Stomach smooth muscle (tissue), 2 donors: ENCODE data around the gene FPGT.
"Not testable (repeated sequence)": the region's sequence is repeated elsewhere in the genome, so short reads cannot be mapped to it uniquely, and the experiment has no call there.

Experiments used
- H3K27ac ChIP-seq: one replicate; pipeline ENCODE4 v1.7.0; 2013; ENCODE audit warnings: mild to moderate bottlenecking, low read length, inconsistent platforms
- H3K27me3 ChIP-seq, 2 donors: one replicate each; pipeline ENCODE4 v1.7.0; 2013; ENCODE audit warnings: low read length in 2 of 2; ENCODE audit not compliant: insufficient read depth in 2 of 2, control insufficient read depth in 1 of 2
- H3K36me3 ChIP-seq, 2 donors: one replicate each; pipeline ENCODE4 v1.7.0; 2013; ENCODE audit warnings: low read length in 2 of 2; ENCODE audit not compliant: control insufficient read depth in 2 of 2, insufficient read depth in 2 of 2
- H3K4me1 ChIP-seq: one replicate; pipeline ENCODE4 v1.7.0; 2013; ENCODE audit warnings: low read length; ENCODE audit not compliant: control insufficient read depth, insufficient read depth
- H3K4me3 ChIP-seq, 2 donors: one replicate each; pipeline ENCODE4 v1.7.0; 2013; ENCODE audit warnings: low read length in 2 of 2
- H3K9ac ChIP-seq, 2 donors: one replicate each; pipeline ENCODE4 v1.7.0; 2013; ENCODE audit warnings: low read length in 2 of 2, mild to moderate bottlenecking in 1 of 2
- H3K9me3 ChIP-seq, 2 donors: one replicate each; pipeline ENCODE4 v1.7.0; 2013; ENCODE audit warnings: low read length in 2 of 2; ENCODE audit not compliant: control insufficient read depth in 2 of 2
- donor health status: healthy.
- donor health status: Pancreatic carcinoma.

Gene FPGT

GRCh38 chr1:74197657-74198552, at the start of gene FPGT, which contains the start of gene LRRIQ3:
Gene FPGT (plus strand): TSS chr1:74198242. CDS start chr1:74198279, 37 bp downstream.
Gene LRRIQ3 (minus strand): TSS chr1:74198176. CDS start chr1:74183684, 14,492 bp downstream.
- Histone ChIP-seq H3K4me1 (no peaks in the 10 kb centered on the region), H3K9ac (peak within 1 kb of the TSS; percentile 60 to 92), H3K36me3 (no peaks in the 10 kb centered on the region), H3K4me3 (peak within 1 kb of the TSS; percentile 61 to 92), H3K9me3 (no peaks in the 10 kb centered on the region), H3K27ac (peak within 1 kb of the TSS; percentile 68), H3K27me3 (no peaks in the 10 kb centered on the region)

DNA sequence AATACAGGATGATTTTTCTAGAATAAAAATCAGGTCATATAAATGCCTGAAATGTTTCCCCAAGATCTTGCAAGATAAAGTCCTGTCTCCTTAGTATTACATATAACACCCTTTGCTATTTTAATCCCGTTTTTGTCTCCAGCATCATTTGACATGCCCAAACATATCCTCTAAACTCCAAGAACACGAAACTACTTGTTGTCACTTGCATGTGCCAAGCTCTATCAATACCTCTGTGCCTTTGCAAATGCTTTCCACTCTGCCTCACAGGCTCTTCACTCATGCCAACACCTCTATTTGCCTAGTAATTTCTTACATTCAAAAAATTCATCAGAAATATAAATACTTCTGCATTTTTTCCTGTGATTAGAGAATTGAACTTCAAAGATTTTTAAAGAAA, 38.0 kb upstream of the FPGT start:
- no peak overlapping the region for H3K4me3 ChIP-seq
- H3K9me3 ChIP-seq: no peaks in the 10 kb centered on the region
- no peaks in the 10 kb centered on the region for H3K36me3 ChIP-seq
- H3K9ac ChIP-seq: no peak overlapping the region
- no peaks in the 10 kb centered on the region for H3K27me3 ChIP-seq
- no peak overlapping the region for H3K27ac ChIP-seq
- no peaks in the 10 kb centered on the region for H3K4me1 ChIP-seq

DNA sequence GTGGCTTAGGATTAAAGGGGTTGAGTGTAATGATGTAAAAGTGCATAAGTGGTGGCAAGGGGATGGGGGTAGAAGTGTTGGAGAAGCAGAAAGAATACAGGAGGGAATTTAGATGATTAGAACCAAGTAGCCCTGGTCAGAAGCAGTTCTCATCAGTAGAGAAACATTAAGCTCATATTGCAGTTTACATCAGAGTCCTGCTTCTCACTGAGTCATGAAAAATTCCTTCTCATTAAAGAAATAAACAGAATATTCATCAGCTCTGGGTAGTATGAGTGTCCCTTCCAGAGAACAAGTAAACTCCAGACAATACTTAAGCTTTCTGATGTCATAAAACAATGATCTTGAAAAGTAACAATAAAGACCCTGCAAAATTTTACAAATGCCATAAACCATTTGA, 36.5 kb upstream of the FPGT start:
- H3K9me3 ChIP-seq: no peaks in the 10 kb centered on the region

GRCh38 chr1:74162333-74162732, 35.7 kb upstream of the FPGT start:
- Histone ChIP-seq H3K9me3 (no peaks in the 10 kb centered on the region), H3K36me3 (no peaks in the 10 kb centered on the region), H3K27me3 (no peaks in the 10 kb centered on the region), H3K27ac (no peak overlapping the region), H3K9ac (no peak overlapping the region), H3K4me3 (no peak overlapping the region), H3K4me1 (no peaks in the 10 kb centered on the region)

More for the DNA sequence above, 36.5 kb upstream of the FPGT start:
- Histone ChIP-seq H3K4me3 (no peak overlapping the region), H3K27me3 (no peaks in the 10 kb centered on the region), H3K9ac (no peak overlapping the region), H3K4me1 (no peaks in the 10 kb centered on the region), H3K36me3 (no peaks in the 10 kb centered on the region), H3K27ac (no peak overlapping the region)

- not testable (repeated sequence) for H3K36me3 ChIP-seq, H3K4me3 ChIP-seq, H3K9ac ChIP-seq, H3K9me3 ChIP-seq, H3K27ac ChIP-seq, H3K27me3 ChIP-seq, H3K4me1 ChIP-seq
These were observed 23.6 kb upstream of the FPGT start for GRCh38 chr1:74174423-74174822.

GRCh38 chr1:74180490-74180889, 17.6 kb upstream of the FPGT start:
- H3K36me3 ChIP-seq: no peaks in the 10 kb centered on the region
- H3K9ac ChIP-seq: no peak overlapping the region
- H3K27ac ChIP-seq: no peak overlapping the region
- no peak overlapping the region for H3K4me3 ChIP-seq
- no peaks in the 10 kb centered on the region for H3K9me3 ChIP-seq
- no peaks in the 10 kb centered on the region for H3K4me1 ChIP-seq
- H3K27me3 ChIP-seq: no peaks in the 10 kb centered on the region

- no peak overlapping the region for H3K27ac ChIP-seq
- H3K4me1 ChIP-seq: no peaks in the 10 kb centered on the region
- no peaks in the 10 kb centered on the region for H3K36me3 ChIP-seq
- H3K9me3 ChIP-seq: no peaks in the 10 kb centered on the region
- H3K27me3 ChIP-seq: no peaks in the 10 kb centered on the region
- no peak overlapping the region for H3K9ac ChIP-seq
- H3K4me3 ChIP-seq: no peak overlapping the region
These were observed 4.1 kb upstream of the FPGT start for GRCh38 chr1:74193908-74194307.

- Histone ChIP-seq H3K36me3 (no peaks in the 10 kb centered on the region), H3K27ac (no peak overlapping the region), H3K9ac (no peak overlapping the region), H3K4me1 (no peaks in the 10 kb centered on the region), H3K9me3 (no peaks in the 10 kb centered on the region), H3K27me3 (no peaks in the 10 kb centered on the region), H3K4me3 (no peak overlapping the region)
These were observed 2.7 kb upstream of the FPGT start for GRCh38 chr1:74195339-74195738.

DNA sequence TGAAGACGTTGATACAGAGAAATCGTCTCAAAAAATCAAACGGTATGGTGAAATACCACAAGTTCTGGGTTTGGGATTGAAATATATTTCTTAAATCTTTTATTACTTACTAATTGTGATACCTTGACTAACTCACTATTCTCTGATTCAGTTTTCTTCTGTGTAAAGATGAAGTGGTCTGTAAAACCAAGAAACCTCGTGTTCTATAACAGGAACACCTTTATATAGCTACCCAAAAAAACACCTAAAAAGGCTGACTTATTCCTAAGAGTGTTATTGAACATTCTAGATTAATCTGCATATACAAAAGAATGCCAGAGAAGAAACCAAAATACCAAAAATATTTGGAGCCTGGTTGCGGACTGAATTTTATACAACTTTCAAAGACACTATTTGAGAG, 787 bp upstream of the FPGT start:
- Histone ChIP-seq H3K9ac (no peak overlapping the region), H3K27ac (peak overlapping the region; percentile 68), H3K27me3 (no peaks in the 10 kb centered on the region), H3K4me1 (no peaks in the 10 kb centered on the region), H3K9me3 (no peaks in the 10 kb centered on the region), H3K36me3 (no peaks in the 10 kb centered on the region), H3K4me3 (peak overlapping the region; percentile 61 to 92)

- Histone ChIP-seq H3K4me1 (no peaks in the 10 kb centered on the region), H3K9me3 (no peaks in the 10 kb centered on the region), H3K27ac (no peak overlapping the region), H3K4me3 (no peak overlapping the region), H3K27me3 (no peaks in the 10 kb centered on the region), H3K36me3 (peaks cover 0 to 1% of the 10 kb centered on the region in 2 donors), H3K9ac (no peak overlapping the region)
These were observed 1.5 kb downstream of the FPGT start for GRCh38 chr1:74199504-74199903.

- Histone ChIP-seq H3K9ac (no peak overlapping the region), H3K36me3 (peaks cover 4 to 6% of the 10 kb centered on the region in 2 donors), H3K9me3 (no peaks in the 10 kb centered on the region), H3K27me3 (no peaks in the 10 kb centered on the region), H3K27ac (no peak overlapping the region), H3K4me1 (no peaks in the 10 kb centered on the region), H3K4me3 (no peak overlapping the region)
These were observed 7.2 kb downstream of the FPGT start for GRCh38 chr1:74205266-74205665.
